A172 (cell line): Measurements from ENCODE around the gene CDHR3. TPM values are rescaled to one million over a fixed set of nuclear protein-coding genes. Genes with fewer than 3 reads are reported as not detected.

ENCODE experiments used
- DNase-seq: peaks from one replicate; pipeline ENCODE4 v3.0.0-alpha.2; 2015; ENCODE audit warnings: low spot score
- total RNA-seq: library from RNA; depleted of rRNA; stranded (reverse); fragments of >200 nt; shearing (Covaris generic); gene quantifications from 2 replicates; pipeline ENCODE4 v1.2.3, GENCODE V29; 2014

CDHR3 gene
- total RNA-seq, 1 experiment from 2014 or later, result 0.10 TPM

DNA sequence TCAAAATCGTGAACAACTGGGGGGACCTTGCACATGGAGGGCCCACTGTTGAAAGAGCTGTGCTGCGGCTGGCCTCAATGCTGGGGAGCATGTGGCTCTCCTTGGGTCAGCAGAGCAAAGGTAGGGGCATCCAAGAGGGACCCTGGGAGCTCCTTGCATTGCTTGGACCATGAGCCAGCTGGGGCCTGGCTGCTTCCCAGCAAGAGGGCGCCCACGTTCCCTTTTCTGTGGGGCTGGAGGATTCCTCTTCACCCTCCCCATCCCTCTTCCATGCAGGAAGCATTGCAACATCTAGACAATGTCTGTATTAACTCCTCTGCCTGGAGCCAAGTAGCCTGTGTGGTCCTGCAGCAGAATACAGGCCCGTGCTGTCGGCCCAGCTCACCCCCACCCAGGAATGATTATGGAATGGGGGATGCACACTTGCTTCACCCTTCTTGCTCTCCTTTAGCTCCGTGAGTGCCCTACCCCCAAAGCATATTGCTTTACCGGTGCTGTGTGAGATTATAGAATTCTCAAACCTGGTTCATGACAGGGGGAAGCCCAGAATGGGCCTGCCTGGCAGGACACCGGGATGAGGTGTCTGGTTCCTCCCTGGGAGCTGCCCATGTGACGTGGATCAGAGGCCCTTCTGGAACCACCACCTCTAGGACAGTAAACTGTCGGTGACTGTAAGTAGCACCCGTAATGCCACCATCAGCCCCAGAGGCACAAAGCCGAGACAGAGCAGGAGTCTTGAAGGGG is 87.1 kb downstream of the CDHR3 start:
- DNase-seq, result no peak

DNA sequence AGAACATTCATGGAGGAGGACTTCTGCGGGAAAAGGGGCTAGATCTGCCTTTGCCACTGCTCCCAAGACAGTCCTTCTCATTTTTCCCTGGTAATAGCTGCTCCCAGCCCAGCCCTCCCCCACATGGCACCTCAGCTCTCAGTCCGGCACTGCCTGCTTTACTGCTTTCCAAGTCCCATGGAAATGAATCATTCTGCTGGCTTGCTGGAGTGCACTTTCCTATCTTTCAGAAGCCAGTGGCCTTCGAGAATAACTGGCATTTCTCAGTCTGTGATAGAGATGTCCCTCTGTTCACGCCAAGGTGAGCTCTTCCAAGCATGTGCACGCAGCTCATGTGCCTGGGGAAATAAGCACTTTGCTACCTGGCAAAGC is 87.7 kb downstream of the CDHR3 start:
- peak; percentile 62 for DNase-seq

DNA sequence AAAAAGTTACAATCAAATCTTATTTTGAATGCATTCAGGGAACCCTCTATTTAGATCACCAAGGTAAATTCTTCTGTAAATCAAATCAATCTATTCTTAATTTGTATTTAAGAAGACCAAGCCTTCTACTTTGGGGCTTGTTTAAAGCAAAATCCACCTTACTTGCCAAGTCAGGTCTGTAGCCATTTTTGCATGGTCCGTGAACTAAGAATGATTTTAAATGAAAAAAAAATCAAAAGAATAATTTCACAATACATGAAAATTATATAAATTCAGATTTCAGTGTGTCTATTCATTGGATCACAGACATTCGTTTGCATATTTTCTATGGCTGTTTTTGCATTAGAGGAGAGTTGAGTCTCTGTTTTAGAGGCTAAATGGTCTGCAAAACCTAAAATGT is 89.6 kb downstream of the CDHR3 start:
- DNase-seq, result no peak

DNA sequence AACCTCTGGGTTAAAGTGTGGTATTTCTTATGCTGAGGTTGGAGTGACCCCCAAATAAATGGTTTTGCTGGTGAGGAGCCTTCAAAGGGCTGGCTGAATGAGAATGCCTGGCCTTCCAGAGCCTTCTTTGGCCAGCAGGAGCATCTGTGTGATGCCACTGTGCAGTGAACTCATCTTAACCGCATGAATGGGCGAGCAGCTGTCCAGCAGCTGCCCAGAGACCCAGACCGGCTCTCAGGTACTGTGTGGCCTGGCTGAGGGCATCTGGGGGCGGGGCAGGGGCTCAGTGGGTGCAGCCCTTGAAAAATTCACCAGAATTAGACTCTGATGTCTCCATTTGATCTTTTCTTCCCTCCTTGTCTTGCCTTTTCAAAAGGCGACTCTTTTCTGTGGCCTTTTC is 90.0 kb downstream of the CDHR3 start:
- DNase-seq, result no peak

GRCh38 chr7:106054156-106054910 is 91.3 kb downstream of the CDHR3 start:
- DNase-seq, result no peak

GRCh38 chr7:106054971-106055532 is 92.0 kb downstream of the CDHR3 start:
- no peak for DNase-seq

- DNase-seq, result peak; percentile 75
Measured at GRCh38 chr7:106056513-106057203, 93.6 kb downstream of the CDHR3 start.

GRCh38 chr7:106057204-106057961 is 94.3 kb downstream of the CDHR3 start:
- no peak for DNase-seq

- no peak for DNase-seq
Measured at GRCh38 chr7:106057962-106058927, 95.2 kb downstream of the CDHR3 start.

DNA sequence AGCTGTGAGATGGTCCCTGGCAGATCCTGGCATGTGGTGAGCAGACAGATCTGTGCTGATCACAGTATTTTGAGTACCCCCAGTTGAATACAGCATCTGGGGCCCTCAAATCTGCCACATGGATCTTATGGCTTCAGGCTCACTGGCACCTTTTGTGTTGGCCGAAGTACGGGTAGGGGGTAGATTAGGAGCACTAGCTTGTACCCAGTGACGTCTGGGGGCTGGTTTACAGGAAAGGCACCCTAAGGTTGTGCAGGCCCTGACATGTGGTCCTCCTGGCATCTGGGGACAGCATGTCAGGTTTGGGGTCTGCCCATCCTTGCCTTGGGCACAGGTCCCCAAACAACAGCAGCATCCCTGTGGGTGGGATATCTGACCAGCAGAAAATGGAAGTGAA is 95.9 kb downstream of the CDHR3 start:
- DNase-seq, result no peak

DNA sequence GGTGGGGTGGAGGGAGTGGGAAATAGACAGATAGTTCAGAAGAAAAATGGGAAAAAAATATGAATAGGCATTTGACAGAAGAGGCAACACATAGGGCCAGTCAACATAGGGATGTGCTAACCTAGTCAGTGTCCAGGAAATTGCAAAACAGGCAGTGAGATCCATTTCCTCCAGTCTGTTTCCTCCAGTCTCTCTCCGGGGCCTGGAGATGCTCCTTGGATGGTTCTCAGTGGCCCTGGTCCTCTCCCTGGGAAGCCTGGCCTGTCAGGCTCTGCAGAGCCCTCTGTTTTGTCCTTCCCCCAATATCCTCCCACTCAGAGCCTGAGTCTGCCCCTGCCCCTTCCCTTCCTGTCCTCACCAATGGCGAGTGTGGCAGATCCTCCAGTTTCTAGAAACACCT is 96.5 kb downstream of the CDHR3 start:
- no peak for DNase-seq

GRCh38 chr7:106060394-106060920 is 97.4 kb downstream of the CDHR3 start:
- DNase-seq, result no peak

DNA sequence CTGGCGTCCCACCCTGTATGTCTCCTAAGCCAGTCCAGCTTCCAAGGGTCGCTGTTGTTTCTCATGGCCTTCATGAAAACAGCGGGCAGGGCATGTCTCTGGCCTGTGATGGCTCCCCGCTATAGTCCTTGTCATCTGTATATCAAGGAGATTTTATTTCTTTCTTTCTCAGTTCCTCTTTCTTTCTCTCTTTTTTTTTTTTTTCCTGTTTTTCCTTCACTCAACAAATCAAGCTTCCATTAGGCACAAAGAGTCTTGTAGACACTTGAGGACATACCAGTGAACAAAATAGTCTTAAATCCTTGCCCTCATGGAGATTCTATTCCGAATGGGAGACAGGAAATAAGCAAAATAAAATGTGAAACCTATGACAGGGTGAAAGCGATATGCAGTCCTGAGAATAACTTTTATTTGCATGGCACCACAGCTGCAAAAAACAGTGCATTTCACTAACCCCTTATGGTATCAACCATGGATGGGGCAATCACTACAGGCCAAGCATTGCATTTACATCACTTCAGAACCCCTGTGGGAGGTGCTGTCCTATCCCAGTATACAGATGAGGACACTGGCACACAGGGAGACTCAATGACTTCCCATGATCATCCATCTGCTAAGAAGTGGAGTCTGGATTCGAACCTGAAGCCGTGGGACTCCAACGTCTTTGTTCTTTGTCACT is 98.4 kb downstream of the CDHR3 start:
- no peak for DNase-seq

DNA sequence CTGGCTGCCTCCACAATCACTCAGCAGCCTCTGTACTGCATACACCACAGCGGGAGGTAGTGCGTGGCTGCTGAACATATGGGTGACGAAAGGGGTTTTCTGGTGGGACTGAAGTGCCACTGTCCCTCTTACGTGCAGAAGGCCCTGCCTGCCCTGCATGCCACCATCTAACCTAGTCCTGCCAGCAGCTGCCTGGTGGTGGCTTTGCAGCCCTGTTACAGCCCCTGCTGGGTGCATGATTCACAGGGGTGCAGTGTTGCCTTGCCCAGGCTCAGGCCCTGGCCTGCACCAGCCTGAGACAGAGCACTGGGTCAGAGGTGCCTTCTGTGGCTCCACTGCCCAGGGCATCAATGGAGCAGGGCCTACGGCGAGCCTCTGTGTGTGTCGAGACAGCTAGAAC is 98.9 kb downstream of the CDHR3 start:
- DNase-seq, result no peak

GRCh38 chr7:106062521-106062931 is 99.5 kb downstream of the CDHR3 start:
- no peak for DNase-seq

DNA sequence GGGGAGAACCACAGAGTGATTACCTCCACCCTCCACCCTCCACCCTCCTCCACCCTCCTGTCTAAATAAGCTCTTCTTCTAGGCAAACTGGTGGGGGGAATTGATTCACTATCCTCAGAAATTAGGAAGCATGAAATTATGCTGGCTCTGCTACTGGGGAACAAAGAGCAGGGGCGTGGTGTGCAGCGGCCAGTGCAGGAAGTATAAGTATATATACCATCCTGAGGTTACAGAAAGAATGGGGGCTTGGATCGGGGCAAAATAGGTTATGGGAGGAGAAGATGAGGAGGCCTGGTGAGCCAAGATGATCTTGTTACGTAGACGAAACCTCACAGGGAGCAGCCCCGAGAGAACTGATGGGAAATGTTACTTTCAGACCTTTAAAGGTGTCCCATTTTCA is 100.0 kb downstream of the CDHR3 start:
- no peak for DNase-seq

- DNase-seq, result no peak
Measured at GRCh38 chr7:106063692-106064091, 100.6 kb downstream of the CDHR3 start.

DNA sequence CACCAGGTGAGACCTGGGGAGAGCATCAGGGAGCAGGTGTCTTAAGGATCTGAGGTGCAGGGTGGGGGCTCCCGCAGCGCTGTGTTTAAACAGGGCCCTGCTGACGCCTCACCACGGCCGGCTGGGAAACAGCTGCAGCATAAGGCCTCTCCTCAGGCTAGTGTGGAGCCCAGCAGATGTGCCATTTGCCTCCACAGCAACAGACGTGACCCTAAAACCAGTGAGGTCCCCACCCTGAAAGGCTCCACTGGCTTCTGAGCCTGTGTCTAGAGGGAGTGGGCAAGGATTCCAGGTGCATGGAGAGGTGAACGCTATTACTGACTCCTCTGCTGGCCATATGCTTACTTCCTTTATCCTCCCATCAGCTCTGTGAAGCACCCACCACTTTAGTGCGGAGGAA is 101.3 kb downstream of the CDHR3 start:
- no peak for DNase-seq

- peak; percentile 99 for DNase-seq
Measured at GRCh38 chr7:106064771-106065574, 101.9 kb downstream of the CDHR3 start.
